Endothelial cell of hepatic sinusoid (primary cell): ENCODE measurements around the gene PAMR1.
"Not testable (repeated sequence)": the region's sequence is repeated elsewhere in the genome, so short reads cannot be mapped to it uniquely, and the experiment has no call there.

Experiments used
- in situ Hi-C: cut with HindIII; loops from 2 replicates; pipeline ENCODE4 v1.10.0; 2017; ENCODE audit warnings: low sequenced_read_pairs

The PAMR1 gene

GRCh38 chr11:35545391-35546003, 20.1 kb upstream of the PAMR1 start:
- in situ Hi-C loops, result no loop called here

- in situ Hi-C loops, result no loop called here
These were observed 18.1 kb upstream of the PAMR1 start for GRCh38 chr11:35543481-35543880.

DNA sequence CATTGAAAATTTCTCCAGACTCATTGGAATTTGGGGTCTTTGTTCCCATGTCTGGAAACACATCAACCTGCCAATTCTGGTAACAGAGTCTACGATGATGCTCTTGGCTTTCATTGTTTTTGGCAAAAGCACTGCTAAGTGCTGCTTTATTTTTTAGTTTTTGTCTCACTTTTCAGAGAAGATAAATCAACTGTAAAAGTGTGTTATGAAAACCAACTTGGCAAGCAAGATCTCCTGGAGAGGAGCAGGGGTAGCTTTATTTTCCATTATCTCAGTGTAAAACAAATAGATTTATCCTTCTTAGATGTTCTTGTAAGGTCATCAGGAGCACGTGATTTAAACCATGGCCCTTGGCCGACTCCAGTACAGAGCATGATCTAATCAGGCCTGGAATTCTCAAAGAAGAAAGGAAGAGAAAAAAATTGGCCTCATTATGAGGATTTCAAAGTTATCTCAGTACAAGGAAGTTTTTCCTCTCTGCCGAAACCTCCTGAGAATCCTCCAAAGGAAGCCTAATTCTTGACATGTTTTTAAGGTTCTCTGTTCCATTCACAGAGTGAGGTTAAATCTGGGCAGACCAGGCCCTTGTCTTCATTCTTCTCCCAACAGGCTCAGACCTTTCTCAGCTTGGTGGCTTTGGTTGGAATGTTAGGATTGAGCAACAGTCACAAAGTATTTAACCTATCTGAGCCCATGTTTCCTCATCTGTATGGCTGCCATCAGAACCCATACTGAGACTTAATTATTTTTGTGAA, 16.4 kb upstream of the PAMR1 start:
- in situ Hi-C loops, result no loop called here

GRCh38 chr11:35540526-35540925, 15.1 kb upstream of the PAMR1 start:
- in situ Hi-C loops, result no loop called here

DNA sequence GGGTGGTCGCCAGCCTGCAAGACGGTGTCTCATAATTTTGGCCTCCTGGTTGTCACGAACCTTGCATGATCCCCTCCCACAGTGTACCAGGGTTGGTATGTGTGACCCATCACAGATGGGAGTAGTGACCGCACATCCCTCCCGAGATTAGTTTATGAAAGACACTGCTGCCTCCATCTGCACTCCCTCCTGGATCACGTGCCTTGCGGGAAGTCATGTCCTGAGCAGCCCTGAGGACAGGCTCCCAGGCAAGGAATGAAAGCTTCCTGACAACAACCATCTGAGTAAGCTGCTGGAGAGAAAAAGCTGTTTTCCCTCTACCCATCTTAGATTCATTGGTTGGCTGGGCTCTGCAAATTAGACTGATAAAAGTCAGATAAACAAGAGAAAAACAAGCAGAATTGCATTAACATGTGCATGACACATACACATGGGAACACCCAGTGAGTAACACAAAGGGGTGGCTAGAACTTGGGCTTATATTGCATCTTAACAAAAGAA, 14.4 kb upstream of the PAMR1 start:
- in situ Hi-C loops, result no loop called here

GRCh38 chr11:35539256-35539655, 13.8 kb upstream of the PAMR1 start:
- in situ Hi-C loops, result no loop called here

DNA sequence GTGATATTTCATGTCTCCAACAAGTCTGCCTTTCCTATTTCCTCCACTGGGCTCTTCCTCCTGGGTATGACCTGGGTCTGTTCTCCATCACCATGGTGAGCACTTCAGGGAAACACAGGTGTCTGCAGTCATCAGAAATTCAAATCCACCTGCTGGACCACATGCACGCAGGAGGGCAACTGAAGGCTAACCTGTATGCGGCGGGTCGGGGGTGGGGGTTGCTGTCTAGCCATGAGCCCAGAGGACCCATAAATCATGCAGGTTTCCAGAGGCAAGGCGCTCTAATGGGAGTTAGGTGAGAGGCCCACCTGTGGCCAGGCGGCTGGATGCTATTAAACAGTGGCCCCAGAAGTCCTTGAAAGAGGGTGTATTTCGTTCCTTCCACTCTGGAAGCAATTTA, 11.1 kb upstream of the PAMR1 start:
- in situ Hi-C loops, result no loop called here

- in situ Hi-C loops, result no loop called here
These were observed 5.8 kb upstream of the PAMR1 start for GRCh38 chr11:35531246-35531645.

DNA sequence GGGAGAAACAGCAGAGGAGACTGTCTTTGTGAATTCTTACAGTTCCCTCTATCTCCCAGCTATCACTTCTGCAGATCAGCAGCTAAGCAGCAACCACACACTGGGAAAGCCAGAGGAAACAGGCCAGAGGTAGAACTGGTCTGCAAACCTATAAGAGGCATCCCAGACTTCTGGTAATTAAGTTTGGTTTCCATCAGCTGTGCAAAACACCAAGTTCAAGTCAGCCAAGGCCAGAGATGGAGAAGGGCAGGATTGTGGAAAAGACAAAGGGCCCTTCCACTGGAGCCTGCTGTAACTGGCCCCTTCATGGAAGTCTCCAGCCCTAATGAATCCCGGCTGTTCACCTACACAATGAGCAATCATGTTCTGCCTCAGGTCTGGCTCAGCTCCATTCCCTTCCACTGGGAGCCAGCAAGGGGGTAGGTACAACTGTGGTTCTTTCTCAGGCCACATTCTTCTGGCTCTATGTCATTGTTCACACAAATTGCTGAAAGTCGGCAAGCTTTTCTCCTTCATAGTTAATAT, 4.6 kb upstream of the PAMR1 start:
- in situ Hi-C loops, result no loop called here

- in situ Hi-C loops, result no loop called here
These were observed 965 bp upstream of the PAMR1 start for GRCh38 chr11:35526370-35526792.

DNA sequence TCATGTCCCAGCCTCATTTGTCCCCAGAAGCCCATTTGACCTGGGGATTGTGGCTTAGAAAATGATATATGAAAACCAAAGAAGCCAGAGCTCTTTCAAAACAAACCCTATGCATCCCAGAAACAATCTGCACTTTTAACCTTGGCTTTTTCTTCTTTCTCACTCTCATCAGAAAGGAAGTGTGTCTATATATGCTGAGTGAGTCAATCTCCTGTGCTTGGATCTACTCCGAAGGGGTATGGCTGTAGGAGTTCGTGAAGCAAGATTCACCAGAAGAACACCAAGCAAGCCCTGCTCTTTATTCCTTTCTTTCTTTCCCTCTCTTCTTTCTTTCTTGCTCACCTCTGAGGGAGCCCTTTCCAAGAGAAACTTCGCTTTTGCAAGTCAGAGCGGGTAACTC, 636 bp downstream of the PAMR1 start:
- in situ Hi-C loops, result no loop called here

DNA sequence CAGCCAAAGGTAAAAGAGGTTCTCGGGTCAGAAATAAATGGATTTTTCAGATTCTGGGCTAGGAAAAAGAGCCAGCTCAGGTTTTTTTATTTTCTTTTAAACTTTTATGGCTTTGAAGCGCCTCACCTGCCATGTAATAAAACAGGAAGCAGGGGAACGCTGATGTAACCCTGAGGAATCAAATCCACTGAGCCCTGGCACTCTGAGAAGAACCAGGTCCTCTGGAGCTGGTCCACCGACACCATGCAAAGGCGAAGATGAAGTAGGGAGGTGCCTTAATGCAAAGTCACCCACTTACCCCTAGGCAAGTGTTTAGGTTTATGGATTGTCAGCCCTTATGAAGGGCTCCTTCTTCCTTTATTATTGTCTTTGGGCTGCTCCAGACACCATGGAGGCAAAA, 1.6 kb downstream of the PAMR1 start:
- in situ Hi-C loops, result no loop called here

GRCh38 chr11:35523331-35523768, 2.1 kb downstream of the PAMR1 start:
- in situ Hi-C loops, result no loop called here

DNA sequence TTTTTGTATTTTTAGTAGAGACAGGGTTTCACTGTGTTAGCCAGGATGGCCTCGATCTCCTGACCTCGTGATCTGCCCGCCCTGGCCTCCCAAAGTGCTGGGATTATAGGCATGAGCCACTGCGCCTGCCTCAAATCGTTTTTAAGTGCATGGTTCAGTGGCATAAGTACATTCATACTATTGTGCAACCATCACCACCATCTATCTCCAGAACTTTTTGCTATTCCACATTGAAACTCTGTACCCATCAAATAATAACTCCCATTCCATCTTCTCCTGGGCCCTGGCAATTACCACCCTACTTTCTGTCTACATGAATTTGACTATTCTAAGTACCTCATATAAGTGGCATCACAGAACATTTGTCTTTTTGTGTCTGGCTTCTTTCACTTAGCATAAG, 3.3 kb downstream of the PAMR1 start:
- in situ Hi-C loops, result not testable (repeated sequence)

- in situ Hi-C loops, result no loop called here
These were observed 5.0 kb downstream of the PAMR1 start for GRCh38 chr11:35520376-35520775.

GRCh38 chr11:35518766-35519165, 6.7 kb downstream of the PAMR1 start:
- in situ Hi-C loops, result no loop called here

DNA sequence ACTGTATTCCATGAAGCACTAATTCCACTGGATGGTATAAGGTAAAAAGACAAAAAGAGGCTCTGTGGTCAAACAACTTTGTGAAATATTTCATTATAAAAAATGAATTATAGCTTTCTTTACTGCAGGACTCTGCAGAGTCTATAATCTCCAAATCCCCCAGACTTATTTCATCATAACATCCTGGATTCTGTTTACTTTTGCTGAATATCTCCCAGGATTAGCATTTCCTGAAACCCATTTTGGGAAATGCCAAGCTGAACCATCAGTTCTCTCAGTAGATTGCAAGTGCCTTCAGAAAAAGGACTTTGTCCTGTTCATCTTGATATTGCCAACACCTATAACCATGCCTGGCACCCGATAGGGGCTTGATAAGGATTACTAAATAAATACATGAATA, 7.9 kb downstream of the PAMR1 start:
- in situ Hi-C loops, result no loop called here

GRCh38 chr11:35516403-35516802, 9.0 kb downstream of the PAMR1 start:
- in situ Hi-C loops, result no loop called here

DNA sequence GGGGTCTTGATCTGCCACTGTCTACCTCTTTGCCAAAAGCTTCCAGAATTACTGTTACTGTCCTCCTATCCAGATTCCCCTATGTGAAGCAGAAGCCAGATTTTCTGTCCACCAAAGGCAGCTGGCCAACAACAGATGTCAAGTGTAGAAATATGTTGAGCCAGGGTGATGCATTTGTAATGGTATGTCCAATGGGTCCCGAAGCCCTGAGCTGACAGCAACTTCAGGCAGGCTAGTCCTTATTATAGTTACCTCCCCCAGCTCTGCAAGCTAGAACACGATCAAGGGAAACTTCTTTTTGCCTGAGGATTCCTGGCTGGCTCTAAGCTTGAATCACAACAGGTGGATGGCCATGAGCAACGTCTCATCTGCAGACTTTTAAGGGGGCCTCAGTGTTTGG, 10.2 kb downstream of the PAMR1 start:
- in situ Hi-C loops, result no loop called here

GRCh38 chr11:35514481-35514880, 10.9 kb downstream of the PAMR1 start:
- in situ Hi-C loops, result no loop called here

- in situ Hi-C loops, result no loop called here
These were observed 13.8 kb downstream of the PAMR1 start for GRCh38 chr11:35511666-35512065.

- in situ Hi-C loops, result no loop called here
These were observed 17.7 kb downstream of the PAMR1 start for GRCh38 chr11:35507688-35508087.
